NK-92 (cell line): Measurements from ENCODE around the gene POU5F2.

ENCODE experiments used
- DNase-seq: peaks from one replicate; lab custom pipeline; 2025; ENCODE audit not compliant: unreplicated experiment; lab: John Stamatoyannopoulos, UW

The POU5F2 gene

DNA sequence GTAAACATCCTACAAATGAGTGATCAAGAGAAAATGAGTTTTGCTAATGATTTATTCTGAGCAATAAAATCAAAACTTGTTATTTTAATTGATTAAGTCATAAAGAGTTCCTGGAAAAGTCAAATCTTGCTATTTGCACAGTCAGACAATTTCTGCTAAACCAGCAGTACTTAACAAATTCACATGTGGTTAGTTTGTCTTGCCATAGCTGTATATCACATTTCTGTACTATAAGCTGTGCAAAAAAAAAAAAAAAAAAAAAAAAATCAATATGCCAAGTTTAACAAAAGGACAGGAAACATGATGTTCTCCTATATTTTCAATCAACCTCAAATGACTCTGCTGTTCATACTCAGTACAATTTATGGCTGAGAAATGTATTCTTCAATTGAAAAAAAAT, 24.9 kb downstream of the POU5F2 start:
- DNase-seq = no peak

DNA sequence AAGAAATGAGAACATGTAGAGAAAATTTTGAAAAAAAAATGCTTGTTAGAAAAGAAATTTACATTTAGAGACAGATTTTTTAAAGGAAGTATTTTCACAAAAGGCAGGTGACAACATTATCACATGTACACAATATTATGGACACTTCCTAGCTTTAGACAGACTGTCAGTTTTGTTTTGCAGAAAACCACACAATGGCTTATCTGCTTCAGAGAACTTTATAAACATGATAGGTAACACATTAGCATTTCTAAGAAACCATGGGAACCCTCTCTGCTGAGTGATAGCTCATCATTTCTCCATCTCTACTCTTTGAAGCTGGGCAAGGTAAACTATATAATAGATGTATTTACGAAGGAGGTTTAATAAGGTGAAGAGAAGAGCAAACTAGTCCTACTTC, 25.6 kb downstream of the POU5F2 start:
- DNase-seq = no peak

DNA sequence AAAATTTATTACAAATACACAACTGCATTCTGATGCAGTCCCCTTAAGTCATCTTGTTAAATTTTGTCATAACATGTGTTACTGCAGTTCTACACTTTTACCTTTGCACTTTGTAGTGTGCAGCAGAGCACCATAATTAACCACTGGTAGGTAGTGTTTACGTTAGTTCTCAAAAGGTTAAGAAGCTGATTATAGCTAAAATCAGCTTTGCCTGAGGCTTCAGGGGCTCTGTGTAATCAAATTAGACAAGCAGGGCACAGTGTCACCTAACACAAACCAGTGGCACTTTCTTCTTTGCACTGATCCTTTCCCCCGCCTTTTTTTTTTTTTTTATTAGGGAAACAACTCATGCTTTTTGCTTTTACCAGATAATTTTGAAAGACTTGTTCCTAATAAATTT, 26.1 kb downstream of the POU5F2 start:
- no peak for DNase-seq

DNA sequence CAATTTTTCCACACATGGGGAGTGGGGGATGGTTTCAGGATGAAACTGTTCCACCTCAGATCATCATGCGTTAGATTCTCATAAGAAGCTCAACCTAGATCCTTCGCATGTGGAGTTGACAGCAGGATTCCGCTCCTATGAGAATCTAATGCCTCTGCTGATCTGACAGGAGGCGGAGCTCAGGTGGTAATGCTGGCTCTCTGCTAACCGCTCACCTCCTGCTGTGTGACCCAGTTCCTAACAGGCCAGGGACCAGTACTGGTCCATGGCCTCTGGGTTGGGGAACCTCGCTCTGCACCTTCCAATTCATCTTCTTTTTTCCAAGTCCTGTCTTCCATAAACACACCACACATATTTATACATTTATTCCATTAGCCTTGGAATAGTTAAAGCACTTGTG, 33.0 kb downstream of the POU5F2 start:
- no peak for DNase-seq

DNA sequence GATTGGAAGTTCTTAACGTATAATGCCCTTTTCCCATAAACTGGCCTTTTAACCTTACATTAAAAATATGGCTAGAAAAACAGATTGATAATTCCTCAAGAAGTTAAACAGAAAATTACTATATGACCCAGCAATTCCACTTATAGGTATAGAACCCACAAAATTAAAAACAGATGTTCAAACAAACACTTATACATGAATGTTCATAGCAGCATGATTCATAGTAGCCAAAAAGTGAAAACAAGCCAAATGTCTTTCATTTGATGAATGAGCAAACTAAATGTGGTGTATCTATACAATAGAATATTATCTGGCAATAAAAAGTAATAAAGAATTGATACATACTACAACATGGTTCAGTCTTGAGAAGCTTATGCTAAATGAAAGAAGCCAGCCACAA, 35.5 kb downstream of the POU5F2 start:
- no peak for DNase-seq

DNA sequence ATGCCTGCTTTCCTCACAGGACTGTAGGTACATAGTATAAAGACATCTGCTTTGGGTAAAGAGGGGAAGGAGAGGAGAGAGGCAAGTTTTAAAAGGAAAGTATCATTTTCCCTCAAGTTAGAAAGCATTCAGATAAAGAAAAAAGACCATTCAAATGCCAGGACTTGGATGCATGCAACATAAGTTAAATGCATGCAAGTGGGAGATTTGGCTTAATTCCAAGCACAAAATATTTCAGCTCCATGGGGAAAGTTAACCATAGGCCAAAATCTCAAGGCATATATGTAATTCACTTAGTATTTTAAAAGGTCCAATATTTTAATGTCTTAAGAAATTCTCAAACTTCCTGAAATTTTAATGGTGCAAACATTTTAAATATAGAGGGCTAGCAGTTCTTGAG, 36.4 kb downstream of the POU5F2 start:
- DNase-seq = no peak

DNA sequence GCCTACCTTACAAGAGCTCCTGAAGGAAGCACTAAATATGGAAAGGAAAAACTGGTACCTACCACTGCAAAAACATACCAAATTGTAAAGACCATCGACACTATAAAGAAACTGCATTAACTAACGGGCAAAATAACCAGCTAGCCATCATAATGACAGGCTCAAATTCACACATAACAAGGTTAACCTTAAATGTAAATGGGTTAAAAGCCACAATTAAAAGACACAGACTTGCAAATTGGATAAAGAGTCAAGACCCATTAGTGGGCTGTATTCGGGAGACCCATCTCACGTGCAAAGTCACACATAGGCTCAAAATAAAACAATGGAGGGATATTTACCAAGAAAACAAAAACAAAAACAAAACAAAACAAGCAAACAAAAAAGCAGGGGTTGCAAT, 49.4 kb downstream of the POU5F2 start:
- no peak for DNase-seq
